AG09309 (cell line): ENCODE data around the gene RAPGEF2.

Experiments used
- DNase-seq: peaks from one replicate; pipeline ENCODE4 v3.0.0-alpha.2; 2010; ENCODE audit warnings: low read depth
- H3K4me3 ChIP-seq: 2 replicates; pipeline ENCODE4 v1.5.1; 2011; ENCODE audit warnings: mild to moderate bottlenecking, low read depth, low read length, moderate library complexity; ENCODE audit not compliant: control insufficient read depth
- TF ChIP-seq, protein P1 (sequence below): IDR thresholded peaks from 2 replicates; pipeline ENCODE4 v1.5.1; 2011; ENCODE audit warnings: mild to moderate bottlenecking, low read depth, low read length, inconsistent platforms; ENCODE audit not compliant: insufficient read depth, control insufficient read depth; ENCODE audit errors: missing control alignments

The RAPGEF2 gene

DNA sequence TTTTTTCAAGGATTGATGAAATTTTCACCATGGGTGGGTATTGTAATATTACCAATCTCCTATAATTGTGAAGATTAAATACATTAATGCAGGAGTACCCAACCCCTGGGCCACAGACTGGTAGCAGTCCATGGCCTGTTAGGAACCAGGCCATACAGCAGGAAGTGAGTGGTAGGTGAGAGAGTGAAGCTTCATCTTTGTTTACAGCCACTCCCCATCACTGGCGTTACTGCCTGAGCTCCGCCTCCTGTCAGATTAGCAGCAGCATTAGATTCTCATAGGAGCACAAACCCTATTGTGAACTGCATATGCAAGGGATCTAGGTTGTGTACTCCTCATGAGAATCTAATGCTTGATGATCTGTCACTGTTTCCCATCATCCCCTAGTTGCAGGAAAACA, 15.1 kb downstream of the RAPGEF2 start:
- no peak for DNase-seq
- H3K4me3 ChIP-seq: no peak overlapping the region
- TF ChIP-seq, protein P1, sequence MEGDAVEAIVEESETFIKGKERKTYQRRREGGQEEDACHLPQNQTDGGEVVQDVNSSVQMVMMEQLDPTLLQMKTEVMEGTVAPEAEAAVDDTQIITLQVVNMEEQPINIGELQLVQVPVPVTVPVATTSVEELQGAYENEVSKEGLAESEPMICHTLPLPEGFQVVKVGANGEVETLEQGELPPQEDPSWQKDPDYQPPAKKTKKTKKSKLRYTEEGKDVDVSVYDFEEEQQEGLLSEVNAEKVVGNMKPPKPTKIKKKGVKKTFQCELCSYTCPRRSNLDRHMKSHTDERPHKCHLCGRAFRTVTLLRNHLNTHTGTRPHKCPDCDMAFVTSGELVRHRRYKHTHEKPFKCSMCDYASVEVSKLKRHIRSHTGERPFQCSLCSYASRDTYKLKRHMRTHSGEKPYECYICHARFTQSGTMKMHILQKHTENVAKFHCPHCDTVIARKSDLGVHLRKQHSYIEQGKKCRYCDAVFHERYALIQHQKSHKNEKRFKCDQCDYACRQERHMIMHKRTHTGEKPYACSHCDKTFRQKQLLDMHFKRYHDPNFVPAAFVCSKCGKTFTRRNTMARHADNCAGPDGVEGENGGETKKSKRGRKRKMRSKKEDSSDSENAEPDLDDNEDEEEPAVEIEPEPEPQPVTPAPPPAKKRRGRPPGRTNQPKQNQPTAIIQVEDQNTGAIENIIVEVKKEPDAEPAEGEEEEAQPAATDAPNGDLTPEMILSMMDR: no peak

DNA sequence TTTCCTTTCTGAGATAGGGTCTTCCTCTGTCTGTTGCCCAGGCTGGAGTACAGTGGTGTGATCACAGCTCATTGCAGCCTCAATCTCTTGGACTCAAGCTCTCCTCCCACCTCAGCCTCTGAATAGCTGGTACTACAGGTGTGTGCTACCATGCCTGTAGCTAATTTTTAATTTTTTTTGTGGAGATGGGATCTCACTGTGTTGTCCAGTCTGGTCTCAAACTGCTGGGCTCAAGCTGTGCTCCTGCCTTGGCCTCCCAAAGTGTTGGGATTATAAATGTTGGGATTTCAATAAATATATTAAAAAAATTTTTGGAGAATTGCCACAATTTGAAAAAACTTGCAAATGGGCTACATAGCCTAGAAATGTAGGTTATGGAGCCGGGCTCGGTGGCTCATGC, 18.5 kb downstream of the RAPGEF2 start:
- H3K4me3 ChIP-seq: no peak overlapping the region
- TF ChIP-seq, protein P1: no peak
- DNase-seq: no peak

DNA sequence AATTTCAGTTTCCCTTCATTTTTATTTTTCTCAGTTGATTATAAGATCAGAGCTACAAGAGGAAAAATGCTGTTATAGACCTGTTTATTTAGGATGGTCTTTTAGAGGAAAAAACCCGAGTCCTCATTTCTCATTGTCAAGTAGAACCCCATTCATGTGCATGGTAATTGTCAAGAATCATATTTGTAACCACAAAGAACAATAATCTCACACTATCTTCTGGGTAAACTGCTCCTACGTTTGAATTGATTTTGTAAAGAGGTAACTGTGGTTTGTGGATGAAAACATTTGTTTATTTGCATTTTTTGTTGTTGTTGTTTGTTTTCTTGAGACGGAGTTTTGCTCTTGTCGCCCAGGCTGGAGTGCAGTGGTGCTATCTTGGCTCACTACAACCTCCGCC, 23.8 kb downstream of the RAPGEF2 start:
- no peak for DNase-seq
- TF ChIP-seq, protein P1: no peak
- no peak overlapping the region for H3K4me3 ChIP-seq

DNA sequence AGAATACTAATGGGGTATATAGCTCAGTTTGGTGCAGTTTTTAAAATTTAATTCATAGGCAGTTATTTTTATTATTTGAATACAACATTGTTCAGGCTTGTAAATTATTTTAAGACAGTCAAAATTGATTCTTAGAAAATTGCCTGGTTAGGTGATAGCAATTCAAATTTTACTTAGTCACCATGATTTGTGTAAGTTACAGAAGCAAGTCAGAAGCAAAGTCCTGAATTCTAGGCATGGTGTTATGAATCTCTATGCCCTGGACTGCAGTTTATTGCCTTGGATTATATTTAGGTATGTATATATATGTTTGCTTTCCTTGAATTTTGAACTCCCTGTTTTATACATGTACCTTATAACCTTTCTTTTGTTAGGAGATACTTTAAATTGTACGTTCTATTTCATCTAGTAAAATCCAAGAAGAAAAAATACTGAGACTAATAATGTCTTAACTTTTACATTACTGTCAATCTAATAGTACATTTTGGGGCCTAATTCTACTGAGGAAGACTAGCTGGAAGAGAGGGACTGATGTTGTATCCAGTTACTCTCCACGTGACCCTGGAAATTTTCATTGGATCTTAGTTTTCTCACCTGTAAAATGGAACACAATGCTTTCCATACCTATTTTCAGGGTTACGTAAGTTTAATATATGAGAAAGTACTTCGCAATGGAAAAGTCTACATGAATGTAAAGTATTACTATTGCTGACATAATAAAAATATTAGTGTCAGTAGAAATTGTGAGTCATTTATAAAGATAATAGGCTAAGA, 25.1 kb downstream of the RAPGEF2 start:
- H3K4me3 ChIP-seq: no peak overlapping the region
- TF ChIP-seq, protein P1: no peak
- no peak for DNase-seq

DNA sequence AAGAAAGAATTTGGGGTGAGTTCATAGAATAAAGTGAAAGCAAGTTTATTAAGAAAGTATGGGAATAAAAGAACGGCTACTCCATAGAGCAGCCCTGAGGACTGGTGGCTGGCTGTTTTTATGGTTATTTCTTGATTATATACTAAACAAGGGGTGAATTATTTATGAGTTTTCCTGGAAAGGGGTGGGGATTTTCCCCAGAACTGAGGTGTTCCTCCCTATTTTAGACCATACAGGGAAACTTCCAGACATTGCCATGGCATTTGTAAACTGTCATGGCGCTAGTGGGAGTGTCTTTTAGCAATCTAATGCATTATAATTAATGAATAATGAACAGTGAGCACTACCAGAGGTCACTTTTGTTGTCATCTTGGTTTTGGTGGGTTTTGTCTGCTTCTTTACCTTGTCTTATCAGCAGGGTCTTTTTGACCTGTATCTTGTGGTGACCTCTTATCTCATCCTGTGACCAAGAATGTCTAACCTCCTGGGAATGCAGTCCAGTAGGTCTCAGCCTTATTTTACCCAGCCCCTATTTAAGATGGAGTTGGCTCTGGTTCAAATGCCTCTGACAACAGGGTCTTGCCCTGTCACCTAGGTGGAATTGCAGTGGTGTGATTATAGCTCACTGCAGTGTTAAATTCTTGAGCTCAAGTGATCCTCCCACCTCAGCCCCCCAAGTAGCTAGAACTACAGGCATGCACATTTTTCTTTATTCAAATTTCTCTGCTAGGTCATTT, 27.1 kb downstream of the RAPGEF2 start:
- DNase-seq: no peak
- TF ChIP-seq, protein P1: no peak
- H3K4me3 ChIP-seq: no peak overlapping the region

DNA sequence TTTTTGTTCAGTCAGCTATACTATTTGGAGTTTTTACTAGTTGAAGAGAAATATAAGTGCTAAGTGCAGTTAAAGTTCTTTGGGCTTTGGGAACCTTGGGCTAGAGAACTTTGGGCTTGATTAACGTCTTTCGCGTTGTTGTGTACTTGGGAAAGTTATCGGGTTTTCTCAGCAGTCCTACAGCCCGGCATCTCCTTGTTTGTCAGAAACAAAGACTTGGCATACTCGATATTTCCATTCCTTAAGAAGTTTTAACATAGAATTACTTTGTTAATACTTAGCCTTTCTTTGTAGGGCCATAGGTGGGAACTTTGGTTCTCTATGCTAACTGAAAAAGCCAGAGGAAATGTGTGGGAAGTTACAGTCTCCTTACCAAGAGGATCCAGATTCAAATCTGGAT, 28.7 kb downstream of the RAPGEF2 start:
- no peak for DNase-seq
- TF ChIP-seq, protein P1: no peak
- no peak overlapping the region for H3K4me3 ChIP-seq

DNA sequence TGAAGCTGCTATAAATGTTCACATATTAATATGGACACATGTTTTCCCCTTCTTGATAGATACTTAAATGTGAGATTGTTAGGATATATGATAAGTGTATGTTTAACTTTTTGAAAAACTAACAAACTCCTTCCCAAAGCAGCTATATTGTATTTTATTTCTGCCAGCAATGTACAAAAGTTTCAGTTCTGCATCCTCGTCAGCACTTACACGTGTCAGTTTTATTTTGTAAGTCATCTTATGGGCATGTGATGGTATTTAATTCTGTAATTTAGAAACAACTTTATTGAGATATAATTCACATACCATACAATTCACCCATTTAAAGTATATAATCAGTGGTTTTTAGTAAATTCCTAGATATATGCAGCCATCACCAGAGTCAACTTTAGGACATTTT, 31.6 kb downstream of the RAPGEF2 start:
- H3K4me3 ChIP-seq: no peak overlapping the region
- no peak for DNase-seq
- TF ChIP-seq, protein P1: no peak
